Endothelial cell (in vitro differentiated cells): ENCODE measurements around the gene CD3E. TPM values are rescaled to one million over a fixed set of nuclear protein-coding genes. Genes with fewer than 3 reads are reported as not detected.

Source experiments
- DNase-seq: peaks from one replicate; pipeline ENCODE4 v3.0.0; 2021; ENCODE audit warnings: low spot score
- H3K27ac Mint-ChIP-seq: one replicate; pipeline ENCODE4 v1.8.0; 2021; ENCODE audit warnings: mixed read lengths, inconsistent platforms; ENCODE audit not compliant: unreplicated experiment
- H3K27me3 Mint-ChIP-seq: one replicate; pipeline ENCODE4 v1.8.0; 2021; ENCODE audit warnings: mild to moderate bottlenecking, moderate library complexity, mixed read lengths, inconsistent platforms; ENCODE audit not compliant: unreplicated experiment
- H3K36me3 Mint-ChIP-seq: one replicate; pipeline ENCODE4 v1.8.0; 2021; ENCODE audit warnings: mild to moderate bottlenecking, low read depth, mixed read lengths, inconsistent platforms; ENCODE audit not compliant: unreplicated experiment
- H3K4me1 Mint-ChIP-seq: one replicate; pipeline ENCODE4 v1.8.0; 2021; ENCODE audit warnings: mild to moderate bottlenecking, mixed read lengths, inconsistent platforms; ENCODE audit not compliant: unreplicated experiment
- H3K4me3 Mint-ChIP-seq: one replicate; pipeline ENCODE4 v1.8.0; 2021; ENCODE audit warnings: mild to moderate bottlenecking, mixed read lengths, inconsistent platforms; ENCODE audit not compliant: unreplicated experiment
- H3K9me3 Mint-ChIP-seq: one replicate; pipeline ENCODE4 v1.8.0; 2021; ENCODE audit warnings: mixed read lengths, inconsistent platforms; ENCODE audit not compliant: unreplicated experiment
- CTCF ChIP-seq: fragments of 200-600 bp; sonication (generic); IDR thresholded peaks from one replicate; pipeline ENCODE4 v1.5.0; 2021; ENCODE audit warnings: antibody characterized with exemption; ENCODE audit not compliant: unreplicated experiment
- total RNA-seq: library from RNA; stranded (reverse); fragmentation: NEBNext Ultra II Directional; extraction: Animal tissue kit (Norgen Biotek cat#: 25700); gene quantifications from one replicate; pipeline ENCODE4 v1.2.1, GENCODE V29; 2021; ENCODE audit not compliant: unreplicated experiment

CD3E gene
- total RNA-seq, 1 donor from 2014 or later = not detected

DNA sequence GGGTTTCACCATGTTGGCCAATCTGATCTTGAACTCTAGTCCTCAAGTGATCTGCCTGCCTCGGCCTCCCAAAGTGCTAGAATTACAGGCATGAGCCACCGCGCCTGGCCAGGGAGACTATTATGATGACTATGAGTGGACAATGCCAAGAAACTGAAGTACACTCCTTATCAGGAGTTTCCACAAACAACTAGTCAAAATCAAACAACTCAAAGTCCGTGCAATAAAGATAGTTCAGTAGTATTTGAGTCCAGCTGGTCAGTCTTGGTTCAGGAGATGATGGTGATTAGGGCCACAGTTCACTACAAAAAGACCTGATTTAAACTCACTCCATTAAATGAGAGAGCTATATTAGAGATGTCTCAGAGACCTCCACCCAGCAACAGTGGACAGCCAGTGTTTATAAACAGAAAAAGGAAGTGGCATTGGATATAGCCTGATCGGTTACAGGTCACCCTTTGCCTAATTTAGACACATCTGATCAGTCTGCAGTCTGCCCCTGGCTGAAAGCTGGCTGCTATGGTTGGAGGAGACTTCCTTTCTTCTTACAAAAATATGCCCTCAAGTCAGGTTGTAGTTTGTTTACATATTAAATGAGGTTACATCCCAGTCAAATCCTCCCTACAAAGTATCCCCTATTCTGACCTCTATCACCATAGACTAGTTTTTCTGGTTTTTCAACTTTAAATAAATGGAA, 17.0 kb downstream of the CD3E start:
- no peak for DNase-seq
- no peak overlapping the region for H3K4me3 Mint-ChIP-seq
- H3K9me3 Mint-ChIP-seq = no peaks in the 10 kb centered on the region
- H3K27ac Mint-ChIP-seq = no peak overlapping the region
- peaks cover under 1% of the 10 kb centered on the region for H3K4me1 Mint-ChIP-seq
- H3K36me3 Mint-ChIP-seq = no peaks in the 10 kb centered on the region
- H3K27me3 Mint-ChIP-seq = no peaks in the 10 kb centered on the region
- TF ChIP-seq CTCF = no peak

DNA sequence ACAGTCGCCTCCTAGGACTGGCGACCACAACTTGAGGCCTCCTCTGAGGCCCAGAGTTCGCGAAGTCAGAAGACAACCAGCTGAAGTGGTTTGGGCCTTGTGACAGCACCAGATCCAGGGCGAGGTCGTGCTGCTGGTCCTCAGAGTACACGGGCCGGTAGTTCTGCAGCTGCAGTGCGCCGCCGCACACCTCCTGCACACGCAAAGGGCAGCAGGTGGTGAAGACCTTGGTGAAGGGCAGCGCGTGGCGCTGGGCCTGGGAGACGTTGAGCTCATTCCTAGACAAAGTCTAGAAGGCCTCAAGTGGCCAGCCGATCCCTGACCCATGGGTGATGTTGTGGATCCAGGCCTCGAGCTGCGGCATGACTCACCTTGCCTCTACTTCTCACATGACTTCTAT, 18.2 kb downstream of the CD3E start:
- H3K36me3 Mint-ChIP-seq = no peaks in the 10 kb centered on the region
- no peak overlapping the region for H3K27ac Mint-ChIP-seq
- no peaks in the 10 kb centered on the region for H3K4me1 Mint-ChIP-seq

GRCh38 chr11:118325283-118325682, 20.8 kb downstream of the CD3E start:
- H3K4me1 Mint-ChIP-seq = no peaks in the 10 kb centered on the region
- DNase-seq = no peak

More for the DNA sequence above, 18.2 kb downstream of the CD3E start:
- H3K4me3 Mint-ChIP-seq = no peak overlapping the region
- TF ChIP-seq CTCF = no peak
- H3K9me3 Mint-ChIP-seq = no peaks in the 10 kb centered on the region
- DNase-seq = no peak
- no peaks in the 10 kb centered on the region for H3K27me3 Mint-ChIP-seq

GRCh38 chr11:118328745-118329144, 24.2 kb downstream of the CD3E start:
- H3K27me3 Mint-ChIP-seq = no peaks in the 10 kb centered on the region
- DNase-seq = no peak
- H3K36me3 Mint-ChIP-seq = no peaks in the 10 kb centered on the region
- H3K4me3 Mint-ChIP-seq = no peak overlapping the region
- no peak for TF ChIP-seq CTCF
- H3K9me3 Mint-ChIP-seq = no peaks in the 10 kb centered on the region
- no peaks in the 10 kb centered on the region for H3K4me1 Mint-ChIP-seq
- no peak overlapping the region for H3K27ac Mint-ChIP-seq

More at GRCh38 chr11:118325283-118325682, 20.8 kb downstream of the CD3E start:
- no peak overlapping the region for H3K27ac Mint-ChIP-seq
- no peak overlapping the region for H3K4me3 Mint-ChIP-seq
- no peaks in the 10 kb centered on the region for H3K36me3 Mint-ChIP-seq
- no peaks in the 10 kb centered on the region for H3K9me3 Mint-ChIP-seq
- H3K27me3 Mint-ChIP-seq = no peaks in the 10 kb centered on the region
- TF ChIP-seq CTCF = no peak

GRCh38 chr11:118334745-118335144, 30.2 kb downstream of the CD3E start:
- H3K36me3 Mint-ChIP-seq = no peaks in the 10 kb centered on the region
- no peak for TF ChIP-seq CTCF
- DNase-seq = no peak
- peaks cover 4% of the 10 kb centered on the region for H3K27me3 Mint-ChIP-seq
- peaks cover 2% of the 10 kb centered on the region for H3K4me1 Mint-ChIP-seq
- no peak overlapping the region for H3K4me3 Mint-ChIP-seq
- no peak overlapping the region for H3K27ac Mint-ChIP-seq
- H3K9me3 Mint-ChIP-seq = no peaks in the 10 kb centered on the region
